Erythroblast (primary cell): Measurements from ENCODE around the gene FOXP1.

Experiments used
- DNase-seq, 2 experiments: peaks; one replicate each; lab custom pipeline; 2025; lab: John Stamatoyannopoulos, UW
- GATA1 ChIP-seq: IDR thresholded peaks from 2 replicates; pipeline ENCODE4 v1.6.1; 2011; ENCODE audit warnings: low read depth, mild to moderate bottlenecking, control low read depth, low read length, moderate library complexity
- POLR2A ChIP-seq: IDR thresholded peaks from 2 replicates; pipeline ENCODE4 v1.6.1; 2011; ENCODE audit warnings: mild to moderate bottlenecking, low read length

The FOXP1 gene

DNA sequence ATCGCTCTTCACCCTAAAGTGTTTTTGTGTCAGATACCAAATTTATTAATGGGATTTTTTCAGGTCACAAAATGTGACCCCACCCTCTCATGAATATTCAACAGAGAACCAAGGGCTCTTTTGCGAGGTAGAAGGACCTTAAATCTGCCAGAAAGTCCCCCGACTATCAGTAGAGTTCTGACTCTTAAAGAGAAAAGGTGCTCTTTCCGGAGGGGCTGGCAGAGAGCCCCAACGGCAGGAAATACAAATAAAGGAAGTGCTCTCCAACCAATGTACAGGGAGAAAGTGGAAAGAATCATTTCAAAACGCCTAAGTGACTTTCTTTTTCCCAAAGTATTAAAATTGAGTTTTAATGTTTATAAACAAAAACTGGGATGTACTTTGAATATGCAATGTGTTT lies 517.2 kb downstream of the FOXP1 start:
- no peak for TF ChIP-seq GATA1
- no peak for TF ChIP-seq POLR2A
- DNase-seq, result no peak

DNA sequence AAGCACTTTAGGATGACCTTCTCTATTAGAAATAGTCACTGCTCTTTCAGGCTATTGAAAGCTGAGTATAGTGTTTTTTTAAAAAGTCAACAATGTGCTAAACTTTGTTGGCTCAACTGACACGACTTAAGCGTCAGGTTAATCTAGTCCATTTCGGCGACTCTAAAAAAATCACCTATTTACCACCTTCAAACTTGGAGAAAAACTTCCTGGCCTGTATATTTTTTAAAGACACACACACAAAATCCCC lies 517.8 kb downstream of the FOXP1 start:
- TF ChIP-seq GATA1, result no peak
- TF ChIP-seq POLR2A, result no peak
- no peak for DNase-seq

- DNase-seq, result peak; percentile 56
- TF ChIP-seq POLR2A (no peak), GATA1 (no peak)
These were observed 518.4 kb downstream of the FOXP1 start for GRCh38 chr3:71064956-71065763.

GRCh38 chr3:71064291-71064955 lies 519.1 kb downstream of the FOXP1 start:
- peak in 1 of 2 experiments; percentile 29 for DNase-seq
- no peak for TF ChIP-seq POLR2A
- TF ChIP-seq GATA1, result no peak

GRCh38 chr3:71063773-71064290 lies 519.7 kb downstream of the FOXP1 start:
- no peak for TF ChIP-seq POLR2A
- no peak for TF ChIP-seq GATA1
- DNase-seq, result peak; percentile 12 to 26

GRCh38 chr3:71062952-71063772 lies 520.4 kb downstream of the FOXP1 start:
- DNase-seq, result peak in 1 of 2 experiments; percentile 23
- TF ChIP-seq GATA1, result no peak
- TF ChIP-seq POLR2A, result no peak

DNA sequence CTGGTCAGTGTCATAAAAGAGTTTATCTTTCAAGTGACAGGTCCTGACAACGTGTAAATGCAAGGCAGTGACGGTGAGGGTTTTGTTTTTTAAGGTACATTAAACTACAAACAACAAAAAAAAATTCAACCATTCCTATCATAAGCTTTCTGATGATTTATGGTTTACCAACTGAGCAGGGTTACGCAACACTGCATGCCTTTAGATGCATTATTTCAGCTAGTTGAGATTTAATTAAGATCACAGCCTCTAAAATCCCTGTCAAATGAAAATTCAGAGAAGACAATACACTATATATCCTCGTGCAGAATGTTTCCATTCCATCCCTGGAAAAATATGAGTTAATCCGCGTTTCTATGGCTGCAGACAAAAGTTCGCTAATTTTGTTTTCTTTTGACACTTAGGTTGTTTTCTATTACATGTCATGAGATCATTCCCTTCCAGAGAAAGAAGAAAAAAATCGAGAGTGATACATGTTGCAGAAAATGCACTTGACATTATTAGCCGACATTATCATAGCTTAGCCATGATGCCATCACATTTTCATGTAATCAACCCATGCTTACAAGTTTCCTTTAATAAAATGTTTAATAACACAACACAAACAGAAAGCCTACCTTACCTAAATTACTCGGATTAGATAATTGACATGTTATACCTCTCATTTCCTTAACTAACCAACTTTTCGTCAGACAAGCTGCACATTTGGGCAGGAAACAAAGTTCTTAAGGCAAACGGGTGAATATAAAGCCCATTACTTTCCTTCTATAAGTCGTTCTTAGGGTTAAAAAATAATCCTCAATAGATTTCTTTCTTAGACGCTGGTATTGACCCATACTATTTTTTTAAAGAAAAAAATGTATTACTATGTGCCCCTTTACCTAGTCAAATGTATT lies 521.2 kb downstream of the FOXP1 start:
- TF ChIP-seq GATA1 (no peak), POLR2A (no peak)
- DNase-seq, result no peak

DNA sequence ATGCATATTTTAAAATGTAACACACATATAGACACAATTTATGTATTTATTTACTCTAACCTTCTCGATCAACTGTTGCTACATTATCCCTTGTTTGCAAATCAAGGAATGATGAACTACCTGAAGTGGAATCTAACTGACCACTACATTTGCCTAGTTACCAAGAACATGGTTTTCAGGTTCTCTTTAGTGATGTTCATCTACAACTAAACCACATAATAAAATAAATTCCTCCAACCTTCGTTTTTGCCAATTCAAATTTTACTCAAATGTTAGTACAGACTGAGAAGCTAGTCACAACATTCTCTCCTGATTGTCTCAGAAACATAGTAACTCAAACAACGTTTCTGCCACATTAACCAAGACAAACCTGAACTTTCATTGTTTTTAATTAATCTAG lies 521.9 kb downstream of the FOXP1 start:
- TF ChIP-seq POLR2A, result no peak
- TF ChIP-seq GATA1, result no peak
- no peak for DNase-seq

- DNase-seq, result no peak
- TF ChIP-seq POLR2A (no peak), GATA1 (no peak)
These were observed 522.5 kb downstream of the FOXP1 start for GRCh38 chr3:71061037-71061436.

- DNase-seq, result no peak
- TF ChIP-seq GATA1, result no peak
- TF ChIP-seq POLR2A, result no peak
These were observed 523.0 kb downstream of the FOXP1 start for GRCh38 chr3:71060536-71060935.

DNA sequence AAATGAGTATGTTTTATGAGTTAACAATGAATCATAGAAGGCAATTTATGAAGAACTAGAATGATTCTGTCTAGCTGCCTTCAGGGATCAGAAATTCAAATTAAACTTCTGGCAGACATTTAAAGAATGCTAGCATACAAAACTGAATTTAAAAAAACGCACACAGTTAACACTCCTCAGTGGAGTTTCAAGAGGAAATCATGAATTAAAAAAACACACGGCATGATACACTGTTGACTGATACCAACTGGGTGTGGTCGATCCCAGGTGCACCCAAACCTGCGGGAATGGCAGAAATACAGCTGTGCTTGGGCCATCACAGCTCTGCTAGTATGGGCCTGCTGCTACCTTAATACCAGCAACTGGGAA lies 526.0 kb downstream of the FOXP1 start:
- no peak for DNase-seq
- TF ChIP-seq POLR2A (no peak), GATA1 (no peak)

- no peak for DNase-seq
- no peak for TF ChIP-seq GATA1
- TF ChIP-seq POLR2A, result no peak
These were observed 527.2 kb downstream of the FOXP1 start for GRCh38 chr3:71056327-71056726.
